Stimulated activated effector memory CD8-positive, alpha-beta T cell treated with anti-CD3 and anti-CD28 coated beads, Interleukin-12 subunit alpha, Interleukin-12 subunit beta, amount 100 ng/mL, for 72 hours (primary cell): ENCODE measurements around the gene FOCAD.
"Not testable (repeated sequence)": the region's sequence is repeated elsewhere in the genome, so short reads cannot be mapped to it uniquely, and the experiment has no call there.

Experiments
- ATAC-seq: fragments of 150-1000 bp; cut with Tn5 transposase; 2 replicates; pipeline ENCODE4 v1.10.0; 2021
- DNase-seq, 2 donors: peaks; one replicate each; pipeline ENCODE4 v3.0.0; 2021 to 2022; ENCODE audit warnings: low spot score in 2 of 2
- H3K27ac Mint-ChIP-seq: one replicate; pipeline ENCODE4 v1.8.0; 2022; ENCODE audit warnings: mild to moderate bottlenecking, mixed read lengths
- H3K36me3 Mint-ChIP-seq: one replicate; pipeline ENCODE4 v1.8.0; 2022; ENCODE audit warnings: mild to moderate bottlenecking, mixed read lengths
- H3K4me1 Mint-ChIP-seq: one replicate; pipeline ENCODE4 v1.8.0; 2022; ENCODE audit warnings: mixed read lengths
- H3K4me3 Mint-ChIP-seq: one replicate; pipeline ENCODE4 v1.8.0; 2022; ENCODE audit warnings: mild to moderate bottlenecking, mixed read lengths
- H3K9me3 Mint-ChIP-seq: one replicate; pipeline ENCODE4 v1.8.0; 2022; ENCODE audit warnings: mixed read lengths

FOCAD gene

DNA sequence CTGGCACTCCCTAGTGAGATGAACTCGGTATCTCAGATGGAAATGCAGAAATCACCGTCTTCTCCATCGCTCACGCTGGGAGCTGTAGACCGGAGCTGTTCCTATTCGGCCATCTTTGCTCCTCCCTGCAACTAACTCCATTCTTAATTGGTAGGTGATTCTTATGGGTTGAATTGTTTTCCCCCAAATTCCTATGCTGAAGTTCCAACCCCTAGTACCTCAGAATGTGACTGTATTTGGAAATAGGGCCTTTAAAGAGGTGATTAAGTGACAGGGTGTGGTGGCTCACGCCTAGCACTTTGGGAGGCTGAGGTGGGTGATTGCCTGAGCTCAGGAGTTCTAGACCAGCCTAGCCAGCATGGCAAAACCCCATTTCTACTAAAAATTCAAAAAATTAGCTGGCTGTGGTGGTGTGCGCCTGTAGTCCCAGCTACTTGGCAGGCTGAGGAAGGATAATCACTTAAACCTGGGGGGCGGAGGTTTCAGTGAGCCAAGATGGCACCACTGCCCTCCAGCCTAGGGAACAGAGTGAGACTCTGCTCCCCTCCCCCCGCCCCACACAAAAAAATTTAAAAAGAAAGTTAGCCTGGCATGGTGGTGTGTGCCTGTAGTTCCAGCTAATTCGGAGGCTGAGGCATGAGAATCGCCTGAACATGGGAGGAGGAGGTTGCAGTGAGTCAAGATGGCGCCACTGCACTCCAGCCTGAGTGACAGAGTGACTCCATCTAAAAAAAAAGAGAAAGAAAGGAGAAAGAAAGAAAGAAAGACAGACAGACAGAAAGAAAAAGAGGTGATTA lies 25.2 kb upstream of the FOCAD start:
- Mint-ChIP-seq H3K27ac (no peak overlapping the region), H3K4me3 (no peak overlapping the region), H3K9me3 (no peaks in the 10 kb centered on the region), H3K36me3 (no peaks in the 10 kb centered on the region), H3K4me1 (no peaks in the 10 kb centered on the region)
- ATAC-seq (peak; percentile 56), DNase-seq (no peak)

DNA sequence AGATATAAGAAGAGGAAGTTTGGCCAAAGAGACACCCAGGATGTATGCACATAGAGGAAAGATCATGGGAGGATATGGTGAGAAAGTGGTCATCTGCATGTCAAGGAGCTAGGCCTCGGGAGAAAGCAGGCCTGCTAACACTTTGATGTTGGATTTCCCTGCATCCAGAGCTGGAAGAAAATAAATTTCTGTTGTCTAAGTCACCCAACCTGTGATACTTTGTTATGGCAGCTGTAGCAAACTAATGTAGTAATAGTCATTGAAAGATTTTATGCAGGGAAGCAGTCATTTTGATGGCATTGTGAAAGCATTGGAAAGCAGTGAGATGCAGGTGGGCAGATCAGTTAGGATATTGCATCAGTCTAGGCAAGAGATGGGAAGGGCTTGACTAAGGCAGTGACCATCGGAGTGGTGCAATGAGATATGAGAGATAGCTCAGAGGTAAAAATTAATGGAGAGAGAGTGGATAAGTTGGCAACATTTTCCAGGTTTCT lies 24.5 kb upstream of the FOCAD start:
- H3K27ac Mint-ChIP-seq: no peak overlapping the region
- no peaks in the 10 kb centered on the region for H3K36me3 Mint-ChIP-seq
- no peak overlapping the region for H3K4me3 Mint-ChIP-seq
- DNase-seq (no peak), ATAC-seq (no peak)
- no peaks in the 10 kb centered on the region for H3K9me3 Mint-ChIP-seq
- no peaks in the 10 kb centered on the region for H3K4me1 Mint-ChIP-seq

DNA sequence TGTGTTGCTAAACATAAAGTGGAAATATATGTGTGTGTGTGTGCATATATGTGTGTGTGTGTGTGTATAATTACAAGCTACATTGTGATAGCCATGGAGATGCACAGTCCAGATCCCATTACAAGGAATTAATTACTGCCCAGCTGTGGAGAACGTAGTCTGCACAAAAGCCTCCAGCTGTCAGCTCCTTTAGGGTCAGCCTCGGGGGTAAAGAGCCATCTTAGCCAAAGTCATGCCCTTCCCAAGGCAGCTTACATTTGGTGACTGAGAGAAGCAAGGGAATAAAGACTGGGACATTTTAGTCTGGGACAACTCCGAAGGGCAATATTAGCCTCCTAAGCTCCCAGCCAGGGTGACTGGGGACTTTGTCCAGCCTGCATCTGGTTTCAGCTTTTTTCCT lies 21.9 kb upstream of the FOCAD start:
- DNase-seq (no peak), ATAC-seq (no peak)
- no peak overlapping the region for H3K4me3 Mint-ChIP-seq
- no peaks in the 10 kb centered on the region for H3K9me3 Mint-ChIP-seq
- H3K27ac Mint-ChIP-seq: no peak overlapping the region
- no peaks in the 10 kb centered on the region for H3K36me3 Mint-ChIP-seq
- H3K4me1 Mint-ChIP-seq: no peaks in the 10 kb centered on the region

DNA sequence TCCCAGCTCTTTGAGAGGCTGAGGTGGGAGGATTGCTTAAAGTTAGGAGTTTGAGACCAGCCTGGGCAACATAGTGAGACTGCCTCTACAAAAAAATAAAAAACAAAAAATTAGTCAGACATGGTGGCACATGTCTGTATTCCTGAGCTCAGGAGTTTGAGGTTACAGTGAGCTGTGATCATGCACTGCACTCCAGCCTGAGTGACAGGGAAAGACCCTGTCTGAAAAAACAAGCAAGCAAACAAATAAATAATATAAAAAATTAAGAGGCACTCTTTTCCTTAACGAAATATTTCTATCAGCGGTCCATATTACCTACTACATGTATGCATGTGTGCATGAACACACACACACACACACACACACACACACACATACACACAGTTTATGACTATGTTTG lies 20.9 kb upstream of the FOCAD start:
- H3K36me3 Mint-ChIP-seq: no peaks in the 10 kb centered on the region
- H3K4me3 Mint-ChIP-seq: no peak overlapping the region
- DNase-seq (no peak), ATAC-seq (no peak)
- no peak overlapping the region for H3K27ac Mint-ChIP-seq
- no peaks in the 10 kb centered on the region for H3K4me1 Mint-ChIP-seq
- no peaks in the 10 kb centered on the region for H3K9me3 Mint-ChIP-seq

DNA sequence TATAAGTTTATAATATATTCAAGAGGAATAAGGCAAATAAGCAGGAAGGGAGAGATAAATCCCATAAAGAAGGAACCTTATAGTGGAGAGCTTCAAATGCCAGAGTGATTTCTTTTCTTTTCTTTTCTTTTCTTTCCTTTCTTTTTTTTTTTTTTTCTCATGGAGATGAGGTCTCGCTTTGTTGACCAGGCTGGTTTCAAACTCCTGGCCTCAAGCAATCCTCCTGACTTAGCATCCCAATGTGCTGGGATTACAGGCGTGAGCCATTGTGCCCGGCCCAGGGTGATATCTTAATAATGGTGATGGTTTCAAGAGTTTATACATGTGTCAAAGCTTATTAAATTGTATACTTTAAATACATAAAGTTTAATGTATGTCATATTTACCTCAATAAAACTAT lies 19.6 kb upstream of the FOCAD start:
- H3K27ac Mint-ChIP-seq: no peak overlapping the region
- H3K9me3 Mint-ChIP-seq: no peaks in the 10 kb centered on the region
- ATAC-seq: no peak
- H3K4me1 Mint-ChIP-seq: no peaks in the 10 kb centered on the region
- no peaks in the 10 kb centered on the region for H3K36me3 Mint-ChIP-seq
- DNase-seq: no peak
- H3K4me3 Mint-ChIP-seq: no peak overlapping the region

GRCh38 chr9:20670395-20670794 lies 13.7 kb upstream of the FOCAD start:
- no peaks in the 10 kb centered on the region for H3K36me3 Mint-ChIP-seq
- no peaks in the 10 kb centered on the region for H3K9me3 Mint-ChIP-seq
- H3K27ac Mint-ChIP-seq: peak overlapping the region; percentile 38
- no peak overlapping the region for H3K4me3 Mint-ChIP-seq
- H3K4me1 Mint-ChIP-seq: no peaks in the 10 kb centered on the region
- ATAC-seq: no peak
- no peak for DNase-seq

DNA sequence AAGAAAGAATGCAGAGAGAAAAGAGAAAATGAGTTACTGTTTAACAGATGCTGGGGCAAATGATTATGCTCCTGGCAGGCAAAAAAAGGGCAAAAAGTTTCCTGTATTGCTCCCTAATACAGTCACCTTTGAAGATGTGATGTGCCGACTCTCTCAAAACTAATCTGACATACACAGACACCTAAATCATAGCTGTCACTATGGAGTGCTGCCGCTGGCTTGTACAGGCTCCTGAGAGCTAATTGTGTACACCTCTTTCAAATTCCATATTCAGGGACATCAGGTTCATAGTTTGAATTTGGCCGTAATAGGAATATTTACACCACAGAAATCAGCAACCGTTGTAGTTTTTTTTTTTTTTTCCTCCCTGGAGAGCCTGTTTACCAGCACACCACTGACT lies 12.4 kb upstream of the FOCAD start:
- H3K4me3 Mint-ChIP-seq: no peak overlapping the region
- no peaks in the 10 kb centered on the region for H3K4me1 Mint-ChIP-seq
- H3K36me3 Mint-ChIP-seq: no peaks in the 10 kb centered on the region
- no peaks in the 10 kb centered on the region for H3K9me3 Mint-ChIP-seq
- ATAC-seq (no peak), DNase-seq (no peak)
- no peak overlapping the region for H3K27ac Mint-ChIP-seq

DNA sequence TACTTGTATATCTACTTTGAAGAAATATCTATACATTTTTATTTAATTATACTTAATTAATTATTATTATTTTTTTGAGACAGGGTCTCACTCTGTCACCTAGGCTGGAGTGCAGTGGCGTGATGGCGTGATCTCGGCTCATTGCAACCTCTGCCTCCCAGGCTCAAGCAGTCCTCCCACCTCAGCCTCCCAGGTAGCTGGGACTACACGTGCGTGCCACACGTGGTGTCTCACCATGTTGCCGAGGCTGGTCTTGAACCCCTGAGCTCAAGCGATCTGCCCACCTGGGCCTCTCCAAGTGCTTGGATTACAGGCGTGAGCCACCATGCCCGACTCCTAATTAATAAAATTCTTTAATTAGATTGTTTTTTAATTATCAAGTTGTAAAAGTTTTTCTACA lies 10.5 kb upstream of the FOCAD start:
- not testable (repeated sequence) for H3K9me3 Mint-ChIP-seq, H3K4me1 Mint-ChIP-seq, DNase-seq, ATAC-seq, H3K4me3 Mint-ChIP-seq, H3K27ac Mint-ChIP-seq, H3K36me3 Mint-ChIP-seq

DNA sequence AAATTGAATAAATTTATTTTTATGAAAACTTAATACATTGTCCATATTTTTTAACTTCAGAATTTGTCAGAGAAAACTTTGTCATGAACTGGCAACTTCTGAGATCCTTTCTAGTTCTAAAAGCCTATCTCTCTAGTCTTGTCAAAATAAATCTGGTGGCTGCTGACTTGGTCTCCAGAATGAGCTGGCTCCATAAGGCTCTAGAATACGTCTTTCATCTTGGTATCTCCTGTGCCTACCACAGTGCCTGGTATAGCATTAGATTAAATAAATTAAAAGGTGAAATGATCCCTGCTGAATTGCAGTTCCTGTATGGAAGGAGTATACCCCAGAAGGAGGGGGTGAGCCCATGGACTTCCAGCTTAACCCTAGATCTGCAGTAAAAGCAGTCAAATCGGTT lies 2.6 kb upstream of the FOCAD start:
- H3K27ac Mint-ChIP-seq: no peak overlapping the region
- ATAC-seq: no peak
- peaks cover 28% of the 10 kb centered on the region for H3K4me1 Mint-ChIP-seq
- no peak for DNase-seq
- no peak overlapping the region for H3K4me3 Mint-ChIP-seq
- peaks cover 4% of the 10 kb centered on the region for H3K36me3 Mint-ChIP-seq
- H3K9me3 Mint-ChIP-seq: no peaks in the 10 kb centered on the region

DNA sequence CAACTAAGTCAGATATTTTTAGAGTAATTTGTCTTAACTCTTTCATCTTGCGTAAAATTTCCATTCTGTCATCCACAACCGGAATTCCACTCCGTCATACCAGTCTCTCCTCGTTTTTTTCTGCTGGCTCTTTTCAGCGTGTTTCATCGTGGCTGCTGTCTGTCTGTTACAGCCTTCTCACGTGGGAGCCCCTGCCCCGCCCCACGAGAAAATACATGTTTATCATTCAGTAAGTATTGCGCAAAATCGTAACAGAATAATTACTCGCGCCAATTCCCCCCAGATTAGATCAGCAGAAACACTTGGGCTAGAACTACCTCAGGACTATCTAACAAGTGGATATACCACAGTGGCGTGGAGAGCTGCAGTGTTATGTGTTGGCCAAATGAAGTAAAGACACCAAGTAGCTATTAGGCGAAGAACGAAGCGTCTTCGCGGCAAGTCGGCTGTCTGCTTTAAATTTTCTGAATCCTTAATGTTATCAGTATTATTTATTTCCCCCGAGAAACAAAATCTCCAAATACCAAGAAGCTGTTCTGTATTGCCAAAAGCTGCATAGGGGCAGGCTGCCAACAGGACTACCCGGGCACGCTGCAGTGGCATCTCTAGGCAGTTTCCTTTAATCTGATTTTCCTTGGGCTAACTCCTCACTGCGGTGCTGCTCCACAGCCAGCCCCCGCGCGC lies 566 bp upstream of the FOCAD start:
- ATAC-seq (peak; percentile 14), DNase-seq (peak in 1 of 2 donors; percentile 7)
- Mint-ChIP-seq H3K4me3 (peak overlapping the region; percentile 78), H3K4me1 (peaks cover 28% of the 10 kb centered on the region), H3K9me3 (no peaks in the 10 kb centered on the region), H3K27ac (peak overlapping the region; percentile 82), H3K36me3 (peaks cover 4% of the 10 kb centered on the region)

GRCh38 chr9:20684875-20685696 lies 1.0 kb downstream of the FOCAD start:
- Mint-ChIP-seq H3K9me3 (no peaks in the 10 kb centered on the region), H3K4me3 (peak overlapping the region; percentile 78), H3K27ac (peak overlapping the region; percentile 82), H3K36me3 (peaks cover 4% of the 10 kb centered on the region), H3K4me1 (peaks cover 19% of the 10 kb centered on the region)
- DNase-seq: no peak
- ATAC-seq: peak; percentile 29

GRCh38 chr9:20685769-20686168 lies 1.7 kb downstream of the FOCAD start:
- Mint-ChIP-seq H3K27ac (no peak overlapping the region), H3K4me1 (peaks cover 19% of the 10 kb centered on the region), H3K9me3 (no peaks in the 10 kb centered on the region), H3K4me3 (peak overlapping the region; percentile 78), H3K36me3 (peaks cover 4% of the 10 kb centered on the region)
- ATAC-seq (no peak), DNase-seq (no peak)

DNA sequence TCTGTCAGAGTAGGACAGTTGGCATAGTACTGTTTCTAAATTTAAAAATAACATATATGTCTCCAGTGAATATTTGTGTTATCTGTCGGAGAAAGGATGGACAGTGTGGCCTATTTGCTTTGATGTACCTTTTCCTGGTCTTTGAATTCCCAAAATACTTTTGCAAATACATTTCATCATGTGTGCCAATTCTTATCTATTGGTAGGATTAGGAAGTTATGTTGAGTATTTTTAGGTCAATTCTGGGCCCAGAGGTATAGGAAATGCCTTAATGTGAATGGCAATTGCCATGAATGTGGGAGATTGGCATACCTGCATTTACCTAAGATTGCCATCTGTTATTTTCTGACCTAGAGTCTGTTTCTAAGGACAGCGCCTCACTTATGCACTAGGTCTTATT lies 5.8 kb downstream of the FOCAD start:
- no peaks in the 10 kb centered on the region for H3K9me3 Mint-ChIP-seq
- no peak overlapping the region for H3K4me3 Mint-ChIP-seq
- no peaks in the 10 kb centered on the region for H3K36me3 Mint-ChIP-seq
- DNase-seq (no peak), ATAC-seq (no peak)
- no peak overlapping the region for H3K27ac Mint-ChIP-seq
- peaks cover 12% of the 10 kb centered on the region for H3K4me1 Mint-ChIP-seq

- Mint-ChIP-seq H3K36me3 (no peaks in the 10 kb centered on the region), H3K27ac (no peak overlapping the region), H3K4me1 (peaks cover 6% of the 10 kb centered on the region), H3K4me3 (no peak overlapping the region), H3K9me3 (no peaks in the 10 kb centered on the region)
- DNase-seq: no peak
- ATAC-seq: no peak
Measured at GRCh38 chr9:20692554-20692953, 8.5 kb downstream of the FOCAD start.

DNA sequence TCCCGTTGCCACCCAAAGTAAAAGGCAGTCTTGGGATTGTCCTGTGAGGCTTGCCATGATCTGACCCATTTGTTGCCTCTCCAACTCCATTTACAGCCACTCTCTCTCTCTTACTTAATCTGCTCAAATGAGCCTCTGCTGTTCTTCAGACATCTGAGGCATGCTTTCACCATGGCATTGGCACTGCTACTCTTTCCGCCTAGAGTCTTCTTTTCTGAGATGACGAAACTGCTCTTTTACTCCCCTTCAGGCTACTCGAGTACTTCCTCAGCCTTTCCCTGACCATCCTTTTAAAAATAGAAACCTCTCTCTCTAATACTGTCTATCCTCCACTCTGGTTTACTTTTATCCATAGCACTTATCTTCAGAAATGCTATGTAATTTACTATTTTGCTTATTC lies 9.0 kb downstream of the FOCAD start:
- no peak for ATAC-seq
- no peak for DNase-seq
- H3K27ac Mint-ChIP-seq: no peak overlapping the region
- no peaks in the 10 kb centered on the region for H3K36me3 Mint-ChIP-seq
- H3K9me3 Mint-ChIP-seq: no peaks in the 10 kb centered on the region
- no peak overlapping the region for H3K4me3 Mint-ChIP-seq
- peaks cover 6% of the 10 kb centered on the region for H3K4me1 Mint-ChIP-seq
